Measurements from ENCODE around the gene INO80E.

The INO80E gene

GRCh38 chr16:30046588-30046987 is 50.5 kb downstream of the INO80E start:
- Histone ChIP-seq H3K27me3 (ENCODE audit: insufficient read depth, poor library complexity, severe bottlenecking) (no peaks in the 10 kb centered on the region), H3K27ac (replicated peaks) (no peak overlapping the region), H3K4me3 (replicated peaks; ENCODE audit: insufficient read depth, low read length) (no peak overlapping the region)
- no peak for TF ChIP-seq CTCF (IDR thresholded peaks at IDR 0.05; ENCODE audit: insufficient read depth, low read length)
- TF ChIP-seq SPI1 (IDR thresholded peaks at IDR 0.05; ENCODE audit: borderline replicate concordance, low read depth) = no peak
- no peak for TF ChIP-seq POLR2AphosphoS5 (IDR thresholded peaks at IDR 0.05; ENCODE audit: low read depth)
- no peak for TF ChIP-seq GABPA (IDR thresholded peaks at IDR 0.05; ENCODE audit: low read depth)
- TF ChIP-seq REST (IDR thresholded peaks at IDR 0.05; ENCODE audit: insufficient replicate concordance, low read depth) = no peak
- DNase-seq (ENCODE audit: low read depth in 1 of 2, low spot score in 1 of 2) = no peak

- H3K27ac ChIP-seq (replicated peaks) = no peak overlapping the region
- TF ChIP-seq SPI1 (IDR thresholded peaks at IDR 0.05; ENCODE audit: borderline replicate concordance, low read depth) (no peak), GABPA (IDR thresholded peaks at IDR 0.05; ENCODE audit: low read depth) (no peak), CTCF (IDR thresholded peaks at IDR 0.05; ENCODE audit: insufficient read depth, low read length) (no peak), POLR2AphosphoS5 (IDR thresholded peaks at IDR 0.05; ENCODE audit: low read depth) (no peak), REST (IDR thresholded peaks at IDR 0.05; ENCODE audit: insufficient replicate concordance, low read depth) (no peak)
- no peak for DNase-seq (ENCODE audit: low read depth in 1 of 2, low spot score in 1 of 2)
- H3K27me3 ChIP-seq (ENCODE audit: insufficient read depth, poor library complexity, severe bottlenecking) = no peaks in the 10 kb centered on the region
- H3K4me3 ChIP-seq (replicated peaks; ENCODE audit: insufficient read depth, low read length) = no peak overlapping the region
These were observed 53.8 kb downstream of the INO80E start for GRCh38 chr16:30049871-30050270.

- no peak overlapping the region for H3K4me3 ChIP-seq (replicated peaks; ENCODE audit: insufficient read depth, low read length)
These were observed 55.5 kb downstream of the INO80E start for GRCh38 chr16:30051518-30051917.

More at GRCh38 chr16:30051518-30051917, 55.5 kb downstream of the INO80E start:
- no peak for DNase-seq (ENCODE audit: low read depth in 1 of 2, low spot score in 1 of 2)
- Histone ChIP-seq H3K27me3 (ENCODE audit: insufficient read depth, poor library complexity, severe bottlenecking) (no peaks in the 10 kb centered on the region), H3K27ac (replicated peaks) (no peak overlapping the region)
- no peak for TF ChIP-seq REST (IDR thresholded peaks at IDR 0.05; ENCODE audit: insufficient replicate concordance, low read depth)
- TF ChIP-seq POLR2AphosphoS5 (IDR thresholded peaks at IDR 0.05; ENCODE audit: low read depth) = no peak
- no peak for TF ChIP-seq SPI1 (IDR thresholded peaks at IDR 0.05; ENCODE audit: borderline replicate concordance, low read depth)
- TF ChIP-seq GABPA (IDR thresholded peaks at IDR 0.05; ENCODE audit: low read depth) = no peak
- no peak for TF ChIP-seq CTCF (IDR thresholded peaks at IDR 0.05; ENCODE audit: insufficient read depth, low read length)
